ENCODE measurements around the gene ZNF469. TPM values are rescaled to one million over a fixed set of nuclear protein-coding genes. Genes with fewer than 3 reads are reported as not detected.

Gene ZNF469
- total and polyA plus RNA-seq, 4 donors, result 0.04 to 0.50 (median 0.36) TPM

DNA sequence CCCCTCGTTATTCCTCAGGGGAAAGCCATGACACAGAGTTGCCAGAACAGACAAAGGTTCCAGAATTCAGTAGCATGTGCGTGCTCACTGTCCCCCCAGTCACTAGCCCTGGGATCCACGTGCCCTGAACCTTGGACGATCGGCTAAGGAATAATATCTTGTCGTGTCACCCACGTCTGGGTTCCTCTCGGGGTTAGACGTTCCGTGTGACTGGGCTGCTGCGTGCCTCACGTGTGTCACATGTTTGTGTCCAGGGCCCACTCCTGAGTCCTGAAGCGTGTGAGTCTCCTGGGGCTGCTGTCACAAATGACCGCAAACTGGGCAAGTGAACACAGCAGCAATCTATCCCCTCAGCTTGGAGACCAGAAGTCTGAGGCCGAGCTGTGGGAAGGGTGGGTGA is 12.4 kb upstream of the ZNF469 start (continued):
- TF ChIP-seq, protein P1, sequence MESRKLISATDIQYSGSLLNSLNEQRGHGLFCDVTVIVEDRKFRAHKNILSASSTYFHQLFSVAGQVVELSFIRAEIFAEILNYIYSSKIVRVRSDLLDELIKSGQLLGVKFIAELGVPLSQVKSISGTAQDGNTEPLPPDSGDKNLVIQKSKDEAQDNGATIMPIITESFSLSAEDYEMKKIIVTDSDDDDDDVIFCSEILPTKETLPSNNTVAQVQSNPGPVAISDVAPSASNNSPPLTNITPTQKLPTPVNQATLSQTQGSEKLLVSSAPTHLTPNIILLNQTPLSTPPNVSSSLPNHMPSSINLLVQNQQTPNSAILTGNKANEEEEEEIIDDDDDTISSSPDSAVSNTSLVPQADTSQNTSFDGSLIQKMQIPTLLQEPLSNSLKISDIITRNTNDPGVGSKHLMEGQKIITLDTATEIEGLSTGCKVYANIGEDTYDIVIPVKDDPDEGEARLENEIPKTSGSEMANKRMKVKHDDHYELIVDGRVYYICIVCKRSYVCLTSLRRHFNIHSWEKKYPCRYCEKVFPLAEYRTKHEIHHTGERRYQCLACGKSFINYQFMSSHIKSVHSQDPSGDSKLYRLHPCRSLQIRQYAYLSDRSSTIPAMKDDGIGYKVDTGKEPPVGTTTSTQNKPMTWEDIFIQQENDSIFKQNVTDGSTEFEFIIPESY (IDR thresholded peaks at IDR 0.05), result no peak
- TF ChIP-seq EGR1 (IDR thresholded peaks at IDR 0.05; ENCODE audit: low read depth in 2 of 2) (no peak), JUND (IDR thresholded peaks at IDR 0.05) (no peak), FOXA2 (IDR thresholded peaks at IDR 0.05) (no peak), RAD21 (IDR thresholded peaks at IDR 0.05) (no peak), HNF4G (IDR thresholded peaks at IDR 0.05) (no peak), TAF1 (conservative IDR thresholded peaks at IDR 0.05) (no peak), HNF4A (conservative IDR thresholded peaks at IDR 0.05) (no peak), FOXA1 (IDR thresholded peaks at IDR 0.05) (no peak)

DNA sequence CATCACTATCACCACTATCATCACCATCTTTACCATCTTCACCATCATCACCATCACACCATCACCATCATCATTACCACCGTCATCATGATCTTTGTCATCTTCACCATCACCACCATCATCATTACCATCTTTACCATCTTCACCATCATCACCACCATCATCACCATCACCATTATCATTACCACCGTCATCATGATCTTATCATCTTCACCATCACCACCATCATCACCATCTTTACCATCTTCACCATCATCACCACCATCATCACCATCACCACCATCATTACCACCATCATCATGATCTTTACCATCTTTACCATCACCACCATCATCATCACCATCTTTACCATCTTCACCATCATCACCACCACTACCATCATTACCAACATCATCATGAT is 10.2 kb upstream of the ZNF469 start:
- no peaks in the 10 kb centered on the region for H3K4me1 ChIP-seq (ENCODE audit: control insufficient read depth in 4 of 4, insufficient read depth in 4 of 4, low read length in 3 of 4)
- no peaks in the 10 kb centered on the region for H3K36me3 ChIP-seq (ENCODE audit: control insufficient read depth in 4 of 4, insufficient read depth in 3 of 4, low read depth in 1 of 4, low read length in 3 of 4)
- H3K9ac ChIP-seq (ENCODE audit: low read depth in 1 of 2, low read length in 2 of 2), result no peak overlapping the region
- no peak for DNase-seq (ENCODE audit: low spot score)
- WGBS, result 93% methylated on average over 2 of the region's 2 CpGs
- H3K9me3 ChIP-seq (ENCODE audit: control insufficient read depth in 4 of 4, low read length in 3 of 4), result no peaks in the 10 kb centered on the region
- TF ChIP-seq, protein P1 (IDR thresholded peaks at IDR 0.05), result no peak
- TF ChIP-seq, protein P2, sequence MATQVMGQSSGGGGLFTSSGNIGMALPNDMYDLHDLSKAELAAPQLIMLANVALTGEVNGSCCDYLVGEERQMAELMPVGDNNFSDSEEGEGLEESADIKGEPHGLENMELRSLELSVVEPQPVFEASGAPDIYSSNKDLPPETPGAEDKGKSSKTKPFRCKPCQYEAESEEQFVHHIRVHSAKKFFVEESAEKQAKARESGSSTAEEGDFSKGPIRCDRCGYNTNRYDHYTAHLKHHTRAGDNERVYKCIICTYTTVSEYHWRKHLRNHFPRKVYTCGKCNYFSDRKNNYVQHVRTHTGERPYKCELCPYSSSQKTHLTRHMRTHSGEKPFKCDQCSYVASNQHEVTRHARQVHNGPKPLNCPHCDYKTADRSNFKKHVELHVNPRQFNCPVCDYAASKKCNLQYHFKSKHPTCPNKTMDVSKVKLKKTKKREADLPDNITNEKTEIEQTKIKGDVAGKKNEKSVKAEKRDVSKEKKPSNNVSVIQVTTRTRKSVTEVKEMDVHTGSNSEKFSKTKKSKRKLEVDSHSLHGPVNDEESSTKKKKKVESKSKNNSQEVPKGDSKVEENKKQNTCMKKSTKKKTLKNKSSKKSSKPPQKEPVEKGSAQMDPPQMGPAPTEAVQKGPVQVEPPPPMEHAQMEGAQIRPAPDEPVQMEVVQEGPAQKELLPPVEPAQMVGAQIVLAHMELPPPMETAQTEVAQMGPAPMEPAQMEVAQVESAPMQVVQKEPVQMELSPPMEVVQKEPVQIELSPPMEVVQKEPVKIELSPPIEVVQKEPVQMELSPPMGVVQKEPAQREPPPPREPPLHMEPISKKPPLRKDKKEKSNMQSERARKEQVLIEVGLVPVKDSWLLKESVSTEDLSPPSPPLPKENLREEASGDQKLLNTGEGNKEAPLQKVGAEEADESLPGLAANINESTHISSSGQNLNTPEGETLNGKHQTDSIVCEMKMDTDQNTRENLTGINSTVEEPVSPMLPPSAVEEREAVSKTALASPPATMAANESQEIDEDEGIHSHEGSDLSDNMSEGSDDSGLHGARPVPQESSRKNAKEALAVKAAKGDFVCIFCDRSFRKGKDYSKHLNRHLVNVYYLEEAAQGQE (IDR thresholded peaks at IDR 0.05), result no peak
- no peak for TF ChIP-seq EGR1 (IDR thresholded peaks at IDR 0.05; ENCODE audit: low read depth in 2 of 2)
- TF ChIP-seq JUND (IDR thresholded peaks at IDR 0.05), result no peak
- no peak for TF ChIP-seq TAF1 (conservative IDR thresholded peaks at IDR 0.05)
- TF ChIP-seq, protein P3, sequence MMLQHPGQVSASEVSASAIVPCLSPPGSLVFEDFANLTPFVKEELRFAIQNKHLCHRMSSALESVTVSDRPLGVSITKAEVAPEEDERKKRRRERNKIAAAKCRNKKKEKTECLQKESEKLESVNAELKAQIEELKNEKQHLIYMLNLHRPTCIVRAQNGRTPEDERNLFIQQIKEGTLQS (IDR thresholded peaks at IDR 0.05), result no peak
- no peak for TF ChIP-seq NR2F2 (IDR thresholded peaks at IDR 0.05)
- TF ChIP-seq GABPA (IDR thresholded peaks at IDR 0.05 in 1 of 2, conservative IDR thresholded peaks at IDR 0.05 in 1 of 2), result no peak
- TF ChIP-seq RXRA (IDR thresholded peaks at IDR 0.05), result no peak
- TF ChIP-seq, protein P4, sequence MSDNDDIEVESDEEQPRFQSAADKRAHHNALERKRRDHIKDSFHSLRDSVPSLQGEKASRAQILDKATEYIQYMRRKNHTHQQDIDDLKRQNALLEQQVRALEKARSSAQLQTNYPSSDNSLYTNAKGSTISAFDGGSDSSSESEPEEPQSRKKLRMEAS (IDR thresholded peaks at IDR 0.05), result no peak
- no peak for TF ChIP-seq RAD21 (IDR thresholded peaks at IDR 0.05)
- no peak for TF ChIP-seq FOXA2 (IDR thresholded peaks at IDR 0.05)
- TF ChIP-seq HNF4G (IDR thresholded peaks at IDR 0.05), result no peak
- TF ChIP-seq YY1 (IDR thresholded peaks at IDR 0.05), result no peak
- TF ChIP-seq, protein P5, sequence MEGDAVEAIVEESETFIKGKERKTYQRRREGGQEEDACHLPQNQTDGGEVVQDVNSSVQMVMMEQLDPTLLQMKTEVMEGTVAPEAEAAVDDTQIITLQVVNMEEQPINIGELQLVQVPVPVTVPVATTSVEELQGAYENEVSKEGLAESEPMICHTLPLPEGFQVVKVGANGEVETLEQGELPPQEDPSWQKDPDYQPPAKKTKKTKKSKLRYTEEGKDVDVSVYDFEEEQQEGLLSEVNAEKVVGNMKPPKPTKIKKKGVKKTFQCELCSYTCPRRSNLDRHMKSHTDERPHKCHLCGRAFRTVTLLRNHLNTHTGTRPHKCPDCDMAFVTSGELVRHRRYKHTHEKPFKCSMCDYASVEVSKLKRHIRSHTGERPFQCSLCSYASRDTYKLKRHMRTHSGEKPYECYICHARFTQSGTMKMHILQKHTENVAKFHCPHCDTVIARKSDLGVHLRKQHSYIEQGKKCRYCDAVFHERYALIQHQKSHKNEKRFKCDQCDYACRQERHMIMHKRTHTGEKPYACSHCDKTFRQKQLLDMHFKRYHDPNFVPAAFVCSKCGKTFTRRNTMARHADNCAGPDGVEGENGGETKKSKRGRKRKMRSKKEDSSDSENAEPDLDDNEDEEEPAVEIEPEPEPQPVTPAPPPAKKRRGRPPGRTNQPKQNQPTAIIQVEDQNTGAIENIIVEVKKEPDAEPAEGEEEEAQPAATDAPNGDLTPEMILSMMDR (IDR thresholded peaks at IDR 0.05; ENCODE audit: low read depth, low read length, missing input control), result no peak
- no peak for TF ChIP-seq HNF4A (conservative IDR thresholded peaks at IDR 0.05)
- no peak for TF ChIP-seq SP1 (IDR thresholded peaks at IDR 0.05)
- no peak for TF ChIP-seq FOXA1 (IDR thresholded peaks at IDR 0.05)
- H3K4me3 ChIP-seq (ENCODE audit: low read depth in 1 of 3, low read length in 3 of 3), result no peak overlapping the region
- no peak overlapping the region for H3K27ac ChIP-seq (ENCODE audit: low read depth in 1 of 2, low read length in 2 of 2)
- H3K27me3 ChIP-seq (ENCODE audit: control insufficient read depth in 4 of 4, insufficient read depth in 4 of 4, low read length in 3 of 4), result no peaks in the 10 kb centered on the region
